Pancreas (tissue), 10 donors: ENCODE data around the gene MKLN1. TPM values are rescaled to one million over a fixed set of nuclear protein-coding genes. Genes with fewer than 3 reads are reported as not detected.
A peak's percentile ranks its signal among the peaks of the same experiment; 100 is the strongest.

Experiments
- ATAC-seq, 4 donors: fragments of 200-7000 bp; cut with Tn5 transposase; one replicate each; pipeline versions ENCODE4 v1.8.0 to v1.9.1; 2020; ENCODE audit warnings: mild to moderate bottlenecking in 4 of 4, moderate library complexity in 4 of 4
- DNase-seq, 6 donors: peaks; one replicate each; pipeline ENCODE4 v3.0.0-alpha.2; 2020
- FAIRE-seq: peaks from 2 replicates; lab custom pipeline; 2012; peaks lifted over from hg19 to GRCh38; lab: Jason Lieb, UNC
- H3K27ac ChIP-seq, 4 donors: fragments of 200-600 bp; sonication (generic); 1 replicate in 3 of 4; 2 replicates in 1 of 4; pipeline versions ENCODE4 v1.5.0 to v1.8.0; 2020
- H3K27me3 ChIP-seq, 4 donors: fragments of 200-600 bp; one replicate each; pipeline ENCODE4 v1.8.0; 2021
- H3K36me3 ChIP-seq, 3 donors: fragments of 200-600 bp; sonication (generic) in 1 of 3; one replicate each; pipeline versions ENCODE4 v1.5.0 to v1.8.0; 2020 to 2021
- H3K4me1 ChIP-seq, 3 donors: fragments of 200-600 bp; one replicate each; pipeline ENCODE4 v1.8.0; 2021
- H3K4me3 ChIP-seq, 4 donors: fragments of 200-600 bp; sonication (generic) in 2 of 4; one replicate each; pipeline versions ENCODE4 v1.5.0 to v1.8.0; 2020 to 2021
- H3K9me3 ChIP-seq, 4 donors: fragments of 200-600 bp; one replicate each; pipeline ENCODE4 v1.8.0; 2021
- WGBS, 2 donors: extraction: QIAGEN DNeasy Blood & Tissue Kit; methylation state at CpG; one replicate each; pipeline ENCODE4 v1.1.7; 2013; 5-methylcytosine and 5-hydroxymethylcytosine counted together
- intact Hi-C, 3 donors: fragments of 100-400 bp; cut with DNase I; formaldehyde crosslinking; loops; one replicate each; pipeline versions ENCODE4 v1.11.1 to v1.14.2; 2022
- polyA plus RNA-seq, 2 donors: library from polyadenylated mRNA; stranded (reverse); fragments of 200-250 nt; gene quantifications; one replicate each; pipeline ENCODE4 v1.2.3, GENCODE V29; 2013
- total RNA-seq, 6 donors: library from RNA; stranded (reverse); fragmentation: NEBNext Ultra II Directional in 4 of 6; extraction: Animal tissue kit (Norgen Biotek cat#: 25700) in 4 of 6; gene quantifications; one replicate each; pipeline versions ENCODE4 v1.2.1 to v1.2.4, GENCODE V29; 2021 to 2023
- TF ChIP-seq, protein P1 (sequence below), 4 donors: fragments of 200-600 bp; sonication (generic) in 3 of 4; IDR thresholded peaks; one replicate each; pipeline versions ENCODE4 v1.5.0 to v1.8.0; 2021; ENCODE audit warnings: antibody characterized with exemption in 4 of 4
- donor health status: healthy with polysubstance abuse.
- donor health status: DM: no; HTN: no; CAD: no; lungs with moderate emphysema.
- donor health status: DM: no; HTN: no; CAD: no.
- donor health status: control.
- donor health status: control.
- donor health status: Bipolar disorder and iron deficiency.
- donor health status: DM: yes; HTN: yes; CAD: no.
- donor health status: DM: no; HTN: no; CAD: no.
- donor health status: DM: no; HTN: no; CAD: no.
- donor health status: DM: yes; HTN: yes; CAD: no.

The MKLN1 gene
- total and polyA plus RNA-seq, 8 donors: 7.0 to 30.2 (median 21.6) TPM

GRCh38 chr7:131370523-131370968 lies 42.9 kb downstream of the MKLN1 start:
- H3K27ac ChIP-seq: no peak overlapping the region
- DNase-seq: no peak
- H3K4me1 ChIP-seq: peaks cover 0 to 5% (median 0%) of the 10 kb centered on the region in 3 donors
- FAIRE-seq: no peak
- WGBS, 2 donors: 89 to 94% methylated on average over 1 of the region's 1 CpG
- H3K36me3 ChIP-seq: no peaks in the 10 kb centered on the region
- no peaks in the 10 kb centered on the region for H3K9me3 ChIP-seq
- intact Hi-C loops: no loop called here
- TF ChIP-seq, protein P1, sequence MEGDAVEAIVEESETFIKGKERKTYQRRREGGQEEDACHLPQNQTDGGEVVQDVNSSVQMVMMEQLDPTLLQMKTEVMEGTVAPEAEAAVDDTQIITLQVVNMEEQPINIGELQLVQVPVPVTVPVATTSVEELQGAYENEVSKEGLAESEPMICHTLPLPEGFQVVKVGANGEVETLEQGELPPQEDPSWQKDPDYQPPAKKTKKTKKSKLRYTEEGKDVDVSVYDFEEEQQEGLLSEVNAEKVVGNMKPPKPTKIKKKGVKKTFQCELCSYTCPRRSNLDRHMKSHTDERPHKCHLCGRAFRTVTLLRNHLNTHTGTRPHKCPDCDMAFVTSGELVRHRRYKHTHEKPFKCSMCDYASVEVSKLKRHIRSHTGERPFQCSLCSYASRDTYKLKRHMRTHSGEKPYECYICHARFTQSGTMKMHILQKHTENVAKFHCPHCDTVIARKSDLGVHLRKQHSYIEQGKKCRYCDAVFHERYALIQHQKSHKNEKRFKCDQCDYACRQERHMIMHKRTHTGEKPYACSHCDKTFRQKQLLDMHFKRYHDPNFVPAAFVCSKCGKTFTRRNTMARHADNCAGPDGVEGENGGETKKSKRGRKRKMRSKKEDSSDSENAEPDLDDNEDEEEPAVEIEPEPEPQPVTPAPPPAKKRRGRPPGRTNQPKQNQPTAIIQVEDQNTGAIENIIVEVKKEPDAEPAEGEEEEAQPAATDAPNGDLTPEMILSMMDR (IDR thresholded peaks at IDR 0.05): no peak
- no peak for ATAC-seq
- no peak overlapping the region for H3K4me3 ChIP-seq
- no peaks in the 10 kb centered on the region for H3K27me3 ChIP-seq

DNA sequence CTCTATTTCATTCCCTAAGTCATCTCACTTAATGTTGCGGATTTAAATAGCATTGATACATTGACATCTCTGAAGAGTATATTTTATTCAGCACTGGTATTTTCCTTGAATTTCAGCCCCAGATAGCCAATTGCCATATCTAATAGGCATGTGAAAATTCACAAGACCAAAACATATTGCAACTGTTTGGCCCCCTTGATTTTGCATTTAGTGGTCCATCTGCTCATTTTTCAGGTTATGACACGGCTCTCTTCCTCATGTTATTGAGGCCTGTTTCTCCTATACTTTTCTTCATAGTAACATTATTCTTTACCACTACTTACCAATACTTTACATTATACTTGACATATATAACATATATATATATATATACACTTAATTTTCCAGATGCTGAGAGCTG lies 43.7 kb downstream of the MKLN1 start:
- intact Hi-C loops: no loop called here
- WGBS, 2 donors: 95 to 97% methylated on average over 2 of the region's 2 CpGs
- H3K4me1 ChIP-seq: peaks cover 0 to 5% (median 0%) of the 10 kb centered on the region in 3 donors
- H3K9me3 ChIP-seq: no peaks in the 10 kb centered on the region
- FAIRE-seq (no peak), DNase-seq (no peak), ATAC-seq (no peak)
- H3K4me3 ChIP-seq: no peak overlapping the region
- no peaks in the 10 kb centered on the region for H3K27me3 ChIP-seq
- H3K27ac ChIP-seq: no peak overlapping the region
- TF ChIP-seq, protein P1 (IDR thresholded peaks at IDR 0.05): no peak
- H3K36me3 ChIP-seq: no peaks in the 10 kb centered on the region

GRCh38 chr7:131372554-131372953 lies 44.9 kb downstream of the MKLN1 start:
- FAIRE-seq (peak; percentile 47), ATAC-seq (no peak), DNase-seq (no peak)
- Histone ChIP-seq H3K4me1 (no peaks in the 10 kb centered on the region), H3K4me3 (no peak overlapping the region), H3K27ac (no peak overlapping the region), H3K9me3 (no peaks in the 10 kb centered on the region), H3K27me3 (no peaks in the 10 kb centered on the region), H3K36me3 (no peaks in the 10 kb centered on the region)
- intact Hi-C loops: no loop called here
- TF ChIP-seq, protein P1 (IDR thresholded peaks at IDR 0.05): no peak
- 82 to 92% methylated on average over 1 of the region's 1 CpG for WGBS, 2 donors

DNA sequence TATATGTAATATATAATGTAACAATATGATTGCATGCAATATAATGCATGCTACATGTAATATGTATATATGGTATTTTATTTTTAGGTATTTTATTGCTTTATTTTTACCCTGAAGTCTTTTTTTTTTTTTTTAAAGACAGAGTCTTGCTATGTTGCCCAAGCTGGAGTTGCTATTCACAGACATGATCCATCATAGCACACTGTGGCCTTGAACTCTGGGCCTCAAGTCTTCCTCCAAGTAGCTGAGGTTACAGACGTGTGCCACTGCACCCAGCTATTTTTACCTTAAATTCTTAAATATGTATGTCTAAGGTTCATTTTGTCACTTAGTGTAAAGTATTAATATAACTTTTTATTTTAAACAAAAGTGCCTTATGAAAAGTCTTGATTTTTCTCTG lies 47.1 kb downstream of the MKLN1 start:
- Histone ChIP-seq H3K36me3 (no peaks in the 10 kb centered on the region), H3K27ac (no peak overlapping the region), H3K4me1 (no peaks in the 10 kb centered on the region), H3K9me3 (no peaks in the 10 kb centered on the region), H3K4me3 (no peak overlapping the region), H3K27me3 (no peaks in the 10 kb centered on the region)
- FAIRE-seq: no peak
- TF ChIP-seq, protein P1 (IDR thresholded peaks at IDR 0.05): no peak
- 61% methylated on average over 1 of the region's 1 CpG for WGBS, 2 donors
- no peak for DNase-seq
- intact Hi-C loops: no loop called here
- ATAC-seq: no peak

GRCh38 chr7:131381069-131381838 lies 53.6 kb downstream of the MKLN1 start:
- no peaks in the 10 kb centered on the region for H3K36me3 ChIP-seq
- H3K4me1 ChIP-seq: no peaks in the 10 kb centered on the region
- TF ChIP-seq, protein P1 (IDR thresholded peaks at IDR 0.05): no peak
- no peak for ATAC-seq
- H3K27me3 ChIP-seq: no peaks in the 10 kb centered on the region
- 98 to 100% methylated on average over 1 of the region's 1 CpG for WGBS, 2 donors
- no peak overlapping the region for H3K4me3 ChIP-seq
- DNase-seq: no peak
- H3K27ac ChIP-seq: no peak overlapping the region
- no peaks in the 10 kb centered on the region for H3K9me3 ChIP-seq
- intact Hi-C loops: no loop called here
- FAIRE-seq: no peak
